Pancreas (tissue), 10 donors: ENCODE results near the gene CDH13. TPM values are rescaled to one million over a fixed set of nuclear protein-coding genes. Genes with fewer than 3 reads are reported as not detected.
A peak's percentile ranks its signal among the peaks of the same experiment; 100 is the strongest.

Experiments used
- ATAC-seq, 4 donors: fragments of 200-7000 bp; cut with Tn5 transposase; one replicate each; pipeline versions ENCODE4 v1.8.0 to v1.9.1; 2020; ENCODE audit warnings: mild to moderate bottlenecking in 4 of 4, moderate library complexity in 4 of 4
- DNase-seq, 6 donors: peaks; one replicate each; pipeline ENCODE4 v3.0.0-alpha.2; 2020
- FAIRE-seq: peaks from 2 replicates; lab custom pipeline; 2012; peaks lifted over from hg19 to GRCh38; lab: Jason Lieb, UNC
- H3K27ac ChIP-seq, 4 donors: fragments of 200-600 bp; sonication (generic); 1 replicate in 3 of 4; 2 replicates in 1 of 4; pipeline versions ENCODE4 v1.5.0 to v1.8.0; 2020
- H3K27me3 ChIP-seq, 4 donors: fragments of 200-600 bp; one replicate each; pipeline ENCODE4 v1.8.0; 2021
- H3K36me3 ChIP-seq, 3 donors: fragments of 200-600 bp; sonication (generic) in 1 of 3; one replicate each; pipeline versions ENCODE4 v1.5.0 to v1.8.0; 2020 to 2021
- H3K4me1 ChIP-seq, 3 donors: fragments of 200-600 bp; one replicate each; pipeline ENCODE4 v1.8.0; 2021
- H3K4me3 ChIP-seq, 4 donors: fragments of 200-600 bp; sonication (generic) in 2 of 4; one replicate each; pipeline versions ENCODE4 v1.5.0 to v1.8.0; 2020 to 2021
- H3K9me3 ChIP-seq, 4 donors: fragments of 200-600 bp; one replicate each; pipeline ENCODE4 v1.8.0; 2021
- CTCF ChIP-seq, 4 donors: fragments of 200-600 bp; sonication (generic) in 3 of 4; IDR thresholded peaks; one replicate each; pipeline versions ENCODE4 v1.5.0 to v1.8.0; 2021; ENCODE audit warnings: antibody characterized with exemption in 4 of 4
- WGBS, 2 donors: extraction: QIAGEN DNeasy Blood & Tissue Kit; methylation state at CpG; one replicate each; pipeline ENCODE4 v1.1.7; 2013; 5-methylcytosine and 5-hydroxymethylcytosine counted together
- intact Hi-C, 3 donors: fragments of 100-400 bp; cut with DNase I; formaldehyde crosslinking; loops; one replicate each; pipeline versions ENCODE4 v1.11.1 to v1.14.2; 2022
- polyA plus RNA-seq, 2 donors: library from polyadenylated mRNA; stranded (reverse); fragments of 200-250 nt; gene quantifications; one replicate each; pipeline ENCODE4 v1.2.3, GENCODE V29; 2013
- total RNA-seq, 6 donors: library from RNA; stranded (reverse); fragmentation: NEBNext Ultra II Directional in 4 of 6; extraction: Animal tissue kit (Norgen Biotek cat#: 25700) in 4 of 6; gene quantifications; one replicate each; pipeline versions ENCODE4 v1.2.1 to v1.2.4, GENCODE V29; 2021 to 2023
- donor health status: healthy with polysubstance abuse.
- donor health status: DM: no; HTN: no; CAD: no; lungs with moderate emphysema.
- donor health status: DM: no; HTN: no; CAD: no.
- donor health status: control.
- donor health status: control.
- donor health status: Bipolar disorder and iron deficiency.
- donor health status: DM: yes; HTN: yes; CAD: no.
- donor health status: DM: no; HTN: no; CAD: no.
- donor health status: DM: no; HTN: no; CAD: no.
- donor health status: DM: yes; HTN: yes; CAD: no.

Gene CDH13
- total and polyA plus RNA-seq, 8 donors = 0.12 to 1.0 (median 0.37) TPM

DNA sequence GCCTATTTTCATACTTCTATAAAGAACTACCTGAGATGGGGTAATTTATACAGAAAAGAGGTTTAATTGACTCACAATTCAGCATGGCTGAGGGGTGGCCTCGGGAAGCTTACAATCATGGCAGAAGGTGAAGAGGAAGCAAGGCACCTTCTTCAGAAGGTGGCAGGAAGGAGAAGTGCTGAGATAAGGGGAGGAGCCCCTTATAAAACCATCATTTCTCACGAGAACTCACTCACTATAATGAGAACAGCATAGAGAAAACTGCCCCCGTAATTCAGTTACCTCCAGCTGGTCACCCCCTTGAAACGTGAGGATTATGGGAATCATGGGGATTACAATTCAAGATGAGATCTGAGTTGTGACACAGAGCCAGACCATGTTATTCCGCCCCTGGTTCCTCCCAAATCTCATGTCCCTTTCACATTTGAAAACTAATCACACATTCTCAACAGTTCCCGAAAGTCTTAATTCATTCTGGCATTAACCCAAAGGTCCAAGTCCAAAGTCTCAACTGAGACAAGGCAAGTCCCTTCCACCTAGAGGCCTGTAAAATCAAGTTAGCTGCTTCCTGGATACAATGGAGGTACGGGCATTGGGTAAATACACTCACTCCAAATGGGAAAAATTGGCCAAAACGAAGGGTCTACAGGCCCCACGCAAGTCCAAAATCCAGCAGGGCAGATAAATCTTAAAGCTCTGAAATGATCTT lies 237.7 kb downstream of the CDH13 start:
- H3K27me3 ChIP-seq = no peaks in the 10 kb centered on the region
- no peak overlapping the region for H3K4me3 ChIP-seq
- no peak for TF ChIP-seq CTCF (IDR thresholded peaks at IDR 0.05)
- 67 to 68% methylated on average over 9 of the region's 9 CpGs for WGBS, 2 donors
- ATAC-seq = peak in 1 of 4 donors; percentile 35
- no peak for FAIRE-seq
- intact Hi-C loops = no loop called here
- no peak for DNase-seq
- no peaks in the 10 kb centered on the region for H3K9me3 ChIP-seq
- no peak overlapping the region for H3K27ac ChIP-seq
- H3K4me1 ChIP-seq = peaks cover 0 to 10% (median 4%) of the 10 kb centered on the region in 3 donors
- H3K36me3 ChIP-seq = no peaks in the 10 kb centered on the region

- no peak for DNase-seq
- peaks cover 0 to 10% (median 4%) of the 10 kb centered on the region in 3 donors for H3K4me1 ChIP-seq
- no peak overlapping the region for H3K4me3 ChIP-seq
- 74 to 78% methylated on average over 4 of the region's 4 CpGs for WGBS, 2 donors
- TF ChIP-seq CTCF (IDR thresholded peaks at IDR 0.05) = no peak
- no peak overlapping the region for H3K27ac ChIP-seq
- H3K9me3 ChIP-seq = no peaks in the 10 kb centered on the region
- no peaks in the 10 kb centered on the region for H3K27me3 ChIP-seq
- H3K36me3 ChIP-seq = no peaks in the 10 kb centered on the region
- intact Hi-C loops = no loop called here
- no peak for FAIRE-seq
- no peak for ATAC-seq
Observed at GRCh38 chr16:82865412-82865811, 238.6 kb downstream of the CDH13 start.

- no peaks in the 10 kb centered on the region for H3K27me3 ChIP-seq
- no peak overlapping the region for H3K27ac ChIP-seq
- H3K4me3 ChIP-seq = no peak overlapping the region
- H3K4me1 ChIP-seq = peaks cover 0 to 10% (median 4%) of the 10 kb centered on the region in 3 donors
- FAIRE-seq = no peak
- ATAC-seq = no peak
- TF ChIP-seq CTCF (IDR thresholded peaks at IDR 0.05) = no peak
- 18 to 27% methylated on average over 1 of the region's 1 CpG for WGBS, 2 donors
- no peaks in the 10 kb centered on the region for H3K9me3 ChIP-seq
- intact Hi-C loops = no loop called here
- peak in 1 of 6 donors; percentile 11 for DNase-seq
- H3K36me3 ChIP-seq = no peaks in the 10 kb centered on the region
Observed at GRCh38 chr16:82867485-82867884, 240.7 kb downstream of the CDH13 start.

DNA sequence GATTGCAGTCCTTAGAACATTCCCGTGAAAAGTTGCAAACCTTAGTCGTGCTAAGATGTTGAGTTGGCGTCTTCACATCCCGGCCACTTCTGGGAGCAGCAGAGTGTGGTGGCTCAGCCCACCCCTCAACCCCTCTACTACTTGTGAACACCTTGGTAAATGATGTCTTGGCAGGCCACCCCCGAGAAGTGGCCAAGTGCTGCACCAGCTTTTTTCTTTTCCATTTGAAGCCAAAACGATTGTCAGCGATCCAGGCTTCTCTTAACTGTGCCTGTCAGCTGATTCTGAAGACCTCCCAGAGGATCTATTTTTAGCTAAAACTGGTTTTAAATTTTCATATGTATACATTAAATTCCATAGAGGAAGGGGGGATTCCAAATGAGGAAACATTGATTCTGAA lies 247.5 kb downstream of the CDH13 start:
- no peak overlapping the region for H3K27ac ChIP-seq
- DNase-seq (no peak), ATAC-seq (no peak), FAIRE-seq (no peak)
- no peaks in the 10 kb centered on the region for H3K9me3 ChIP-seq
- no peak overlapping the region for H3K4me3 ChIP-seq
- 41 to 70% methylated on average over 7 of the region's 7 CpGs for WGBS, 2 donors
- H3K27me3 ChIP-seq = no peaks in the 10 kb centered on the region
- intact Hi-C loops = no loop called here
- no peaks in the 10 kb centered on the region for H3K4me1 ChIP-seq
- TF ChIP-seq CTCF (IDR thresholded peaks at IDR 0.05) = no peak
- no peaks in the 10 kb centered on the region for H3K36me3 ChIP-seq

- no peak for FAIRE-seq
- no peaks in the 10 kb centered on the region for H3K9me3 ChIP-seq
- no peak for TF ChIP-seq CTCF (IDR thresholded peaks at IDR 0.05)
- no peaks in the 10 kb centered on the region for H3K27me3 ChIP-seq
- H3K27ac ChIP-seq = no peak overlapping the region
- no peak for DNase-seq
- ATAC-seq = no peak
- 80 to 90% methylated on average over 1 of the region's 1 CpG for WGBS, 2 donors
- intact Hi-C loops = no loop called here
- no peaks in the 10 kb centered on the region for H3K36me3 ChIP-seq
- H3K4me3 ChIP-seq = no peak overlapping the region
- H3K4me1 ChIP-seq = no peaks in the 10 kb centered on the region
Observed at GRCh38 chr16:82874672-82875071, 247.9 kb downstream of the CDH13 start.
